Endothelial cell of umbilical vein (primary cell): ENCODE data around the gene CREB3L2. TPM values are rescaled to one million over a fixed set of nuclear protein-coding genes. Genes with fewer than 3 reads are reported as not detected.

Experiments
- BruUV-seq: library from RNA; stranded (reverse); fragments of 400-500 nt; replicated peaks from 2 replicates; lab custom pipeline; 2021; lab: Mats Ljungman, UMichigan
- CTCF ChIA-PET: fragments of 300-600, 350-600 bp; sonication (Branson Sonifier 250); formaldehyde crosslinking; loops from one replicate; lab custom pipeline; 2021; ENCODE audit warnings: antibody characterized with exemption, inconsistent platforms; lab: Charles Lee
- POLR2A ChIA-PET: fragments of 300-600, 350-600 bp; sonication (Branson Sonifier 250); formaldehyde crosslinking; loops from one replicate; lab custom pipeline; 2021; ENCODE audit warnings: antibody characterized with exemption, inconsistent platforms; lab: Charles Lee
- DNase-seq: peaks from one replicate; pipeline ENCODE4 v3.0.0-alpha.2; 2011; ENCODE audit warnings: low read depth, low spot score
- FAIRE-seq: peaks from 2 replicates; lab custom pipeline; 2011; peaks lifted over from hg19 to GRCh38; lab: Jason Lieb, UNC
- H2AFZ ChIP-seq: 2 replicates; pipeline ENCODE4 v1.6.0; 2012; ENCODE audit warnings: low read depth, low read length, control low read depth, inconsistent platforms
- H3K27ac ChIP-seq: 2 replicates; pipeline ENCODE4 v1.5.1; 2011; ENCODE audit warnings: low read depth, mild to moderate bottlenecking, control low read depth, low read length, moderate library complexity; ENCODE audit not compliant: insufficient read depth
- H3K27me3 ChIP-seq, 2 experiments: 2 replicates each; pipeline versions ENCODE4 v1.6.0 to v1.6.1; 2011; ENCODE audit warnings: low read length in 2 of 2, mixed read lengths in 1 of 2; ENCODE audit not compliant: control insufficient read depth in 2 of 2, insufficient read depth in 2 of 2
- H3K36me3 ChIP-seq, 2 experiments: 2 replicates in 1 of 2; 3 replicates in 1 of 2; pipeline ENCODE4 v1.5.1; 2011; ENCODE audit warnings: low read length in 2 of 2, mild to moderate bottlenecking in 1 of 2, moderate library complexity in 1 of 2; ENCODE audit not compliant: control insufficient read depth in 2 of 2, insufficient read depth in 2 of 2; ENCODE audit errors: extremely low read depth in 1 of 2
- H3K4me1 ChIP-seq: 3 replicates; pipeline ENCODE4 v1.5.1; 2011; ENCODE audit warnings: mild to moderate bottlenecking, low read length; ENCODE audit not compliant: control insufficient read depth, insufficient read depth; ENCODE audit errors: extremely low read depth
- H3K4me2 ChIP-seq: 2 replicates; pipeline ENCODE4 v1.6.1; 2011; ENCODE audit warnings: low read length, control low read depth, mixed read lengths; ENCODE audit not compliant: insufficient read depth
- H3K4me3 ChIP-seq, 3 experiments: fragments of 200-600 bp in 1 of 3; sonication (generic), shearing (Covaris generic) in 1 of 3; replicated peaks in 1 of 3; 2 replicates each; pipeline ENCODE4 v1.5.1; 2011 to 2016; ENCODE audit warnings: control low read depth in 3 of 3, low read length in 3 of 3, mild to moderate bottlenecking in 2 of 3, inconsistent platforms in 1 of 3, low read depth in 1 of 3, moderate library complexity in 1 of 3; ENCODE audit not compliant: insufficient read depth in 1 of 3
- H3K79me2 ChIP-seq: 2 replicates; pipeline ENCODE4 v1.6.0; 2012; ENCODE audit warnings: low read length, inconsistent platforms; ENCODE audit not compliant: control insufficient read depth, insufficient read depth
- H3K9ac ChIP-seq: replicated peaks from 2 replicates; pipeline ENCODE3; 2011; ENCODE audit warnings: low read length, control low read depth; ENCODE audit not compliant: insufficient read depth; ENCODE audit errors: extremely low read depth
- H3K9me1 ChIP-seq: replicated peaks from 3 replicates; pipeline ENCODE4 v1.6.0; 2011; ENCODE audit warnings: mild to moderate bottlenecking, low read length; ENCODE audit not compliant: control insufficient read depth, insufficient read depth; ENCODE audit errors: extremely low read depth
- H3K9me3 ChIP-seq: replicated peaks from 2 replicates; pipeline ENCODE4 v1.5.1; 2012; ENCODE audit warnings: low read length, inconsistent platforms; ENCODE audit not compliant: control insufficient read depth, insufficient read depth
- H4K20me1 ChIP-seq: replicated peaks from 2 replicates; pipeline ENCODE3; 2011; ENCODE audit warnings: mild to moderate bottlenecking, low read length; ENCODE audit not compliant: control insufficient read depth, insufficient read depth; ENCODE audit errors: extremely low read depth
- CTCF ChIP-seq, 2 donors: IDR thresholded peaks; 1 replicate in 1 of 2; 2 replicates in 1 of 2; pipeline ENCODE4 v1.5.1; 2011; ENCODE audit warnings: low read length in 2 of 2, mild to moderate bottlenecking in 2 of 2, moderate library complexity in 2 of 2, control low read depth in 1 of 2, inconsistent platforms in 1 of 2, low read depth in 1 of 2; ENCODE audit not compliant: insufficient read depth in 1 of 2; ENCODE audit errors: extremely low read depth in 1 of 2
- EZH2 ChIP-seq: IDR thresholded peaks from 2 replicates; pipeline ENCODE4 v1.6.1; 2012; ENCODE audit warnings: borderline replicate concordance, low read depth, mild to moderate bottlenecking, moderate library complexity, low read length, inconsistent platforms; ENCODE audit not compliant: severe bottlenecking
- FOS ChIP-seq: IDR thresholded peaks from 2 replicates; pipeline ENCODE4 v1.6.1; 2011; ENCODE audit warnings: mild to moderate bottlenecking, low read length, moderate library complexity, borderline replicate concordance; ENCODE audit not compliant: insufficient read depth
- GATA2 ChIP-seq: IDR thresholded peaks from 2 replicates; pipeline ENCODE4 v1.7.0; 2011; ENCODE audit warnings: low read depth, mild to moderate bottlenecking, moderate library complexity, mixed read lengths, low read length; ENCODE audit not compliant: insufficient read length, insufficient read depth
- JUN ChIP-seq: IDR thresholded peaks from 2 replicates; pipeline ENCODE4 v1.6.1; 2011; ENCODE audit warnings: borderline replicate concordance, low read depth; ENCODE audit not compliant: insufficient read length, insufficient read depth
- MYC ChIP-seq: IDR thresholded peaks from one replicate; pipeline ENCODE4 v1.6.1; 2011; ENCODE audit warnings: mild to moderate bottlenecking, low read depth, low read length
- POLR2A ChIP-seq: IDR thresholded peaks from 2 replicates; pipeline ENCODE4 v1.6.1; 2012; ENCODE audit warnings: low read depth, mild to moderate bottlenecking, control low read depth, low read length
- POLR2AphosphoS5 ChIP-seq: IDR thresholded peaks from 2 replicates; pipeline ENCODE4 v1.6.1; 2012; ENCODE audit warnings: low read depth, mild to moderate bottlenecking, control low read depth, low read length, moderate library complexity; ENCODE audit not compliant: insufficient read depth
- dilution Hi-C: fragments of 300-500 bp; cut with MboI; formaldehyde crosslinking; loops from one replicate; pipeline ENCODE4 v1.15.0; 2019; ENCODE audit warnings: low sequenced_read_pairs; ENCODE audit not compliant: extremely low pct_ligation_motif_present
- intact Hi-C: fragments of 100-400 bp; cut with micrococcal nuclease; formaldehyde crosslinking; loops from one replicate; pipeline ENCODE4 v1.10.0; 2022
- polyA plus RNA-seq, 4 experiments: library from polyadenylated mRNA; depleted of rRNA in 3 of 4; stranded (reverse) in 3 of 4; unstranded in 1 of 4; fragments of >200 nt; gene quantifications; 2 replicates each; pipeline versions ENCODE4 v1.2.1 to v1.2.3, GENCODE V29; 2011 to 2012; ENCODE audit warnings: missing spikeins in 1 of 4
- total RNA-seq: library from RNA; stranded (reverse); gene quantifications from 2 replicates; pipeline ENCODE4 v1.2.3, GENCODE V29; 2021
- TF ChIP-seq, protein P1 (sequence below): IDR thresholded peaks from 2 replicates; pipeline ENCODE4 v1.6.1; 2011; ENCODE audit not compliant: insufficient read depth, insufficient read length

Gene CREB3L2
- total and polyA plus RNA-seq, 2 donors (not counting 3 experiments of a cell fraction or from before 2014, with no cell fraction given) = 32.1 to 93.4 TPM

- DNase-seq = no peak
- dilution Hi-C loops (no loop called here), intact Hi-C loops (loop anchor here (1.0 to 10.0 kb wide), 6 partner anchors 13 to 1048 kb away; partner anchors contain the start of gene TRIM24)
- CTCF ChIA-PET = interaction anchor here (1.0 to 12.1 kb wide), 12 partner anchors 11 to 736 kb away, joined by 3 to 360 read pairs (median 6); no protein-coding TSS in a partner anchor
- H3K9me3 ChIP-seq = no peaks in the 10 kb centered on the region
- H3K4me2 ChIP-seq = peak overlapping the region; percentile 23
- H3K27ac ChIP-seq = peak overlapping the region; percentile 4
- H2AFZ ChIP-seq = peak overlapping the region; percentile 60
- peaks cover 37% of the 10 kb centered on the region for H3K4me1 ChIP-seq
- H3K36me3 ChIP-seq = no peaks in the 10 kb centered on the region
- no peaks in the 10 kb centered on the region for H4K20me1 ChIP-seq
- no peak overlapping the region for H3K9ac ChIP-seq
- H3K4me3 ChIP-seq = no peak overlapping the region
- BruUV-seq = no TSS peak
- no peak for FAIRE-seq
- peaks cover 40% of the 10 kb centered on the region for H3K79me2 ChIP-seq
- TF ChIP-seq FOS = no peak
- no peak for TF ChIP-seq MYC
- no peak for TF ChIP-seq POLR2AphosphoS5
- no peak for TF ChIP-seq GATA2
- no peak for TF ChIP-seq POLR2A
- no peak for TF ChIP-seq EZH2
- TF ChIP-seq, protein P1, sequence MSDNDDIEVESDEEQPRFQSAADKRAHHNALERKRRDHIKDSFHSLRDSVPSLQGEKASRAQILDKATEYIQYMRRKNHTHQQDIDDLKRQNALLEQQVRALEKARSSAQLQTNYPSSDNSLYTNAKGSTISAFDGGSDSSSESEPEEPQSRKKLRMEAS = no peak
- no peak for TF ChIP-seq CTCF (IDR thresholded peaks at IDR 0.05; ENCODE audit: extremely low read depth in 1 of 2, insufficient read depth in 1 of 2, low read depth in 1 of 2, low read length in 2 of 2)
- TF ChIP-seq JUN = no peak
- H3K9me1 ChIP-seq = no peaks in the 10 kb centered on the region
- H3K27me3 ChIP-seq = no peaks in the 10 kb centered on the region
- POLR2A ChIA-PET = interaction anchor here (1.2 to 1.9 kb wide), 2 partner anchors 12 to 32 kb away, joined by 4 to 11 read pairs; no protein-coding TSS in a partner anchor
These were observed 923 bp upstream of the CREB3L2 start for GRCh38 chr7:138002828-138003189.
